Lower lobe of right lung (tissue), 2 donors: Measurements from ENCODE around the gene TTC28. TPM values are rescaled to one million over a fixed set of nuclear protein-coding genes. Genes with fewer than 3 reads are reported as not detected.
A peak's percentile ranks its signal among the peaks of the same experiment; 100 is the strongest.

Source experiments
- ATAC-seq, 2 donors: fragments of 200-7000 bp; cut with Tn5 transposase; one replicate each; pipeline ENCODE4 v1.9.1; 2020 to 2022; ENCODE audit warnings: mild to moderate bottlenecking in 2 of 2, moderate library complexity in 2 of 2
- DNase-seq: peaks from one replicate; pipeline ENCODE4 v3.0.0-alpha.2; 2020
- H3K27ac ChIP-seq: fragments of 200-600 bp; one replicate; pipeline ENCODE4 v1.8.0; 2022
- H3K27me3 ChIP-seq: fragments of 200-600 bp; one replicate; pipeline ENCODE4 v1.8.0; 2022; ENCODE audit warnings: low read depth
- H3K36me3 ChIP-seq: fragments of 200-600 bp; one replicate; pipeline ENCODE4 v1.8.0; 2022; ENCODE audit warnings: mild to moderate bottlenecking
- H3K4me1 ChIP-seq: fragments of 200-600 bp; one replicate; pipeline ENCODE4 v1.8.0; 2022
- H3K4me3 ChIP-seq: fragments of 200-600 bp; one replicate; pipeline ENCODE4 v1.8.0; 2022; ENCODE audit warnings: mild to moderate bottlenecking
- H3K9me3 ChIP-seq: fragments of 200-600 bp; one replicate; pipeline ENCODE4 v1.8.0; 2022
- intact Hi-C: fragments of 100-400 bp; cut with DNase I; formaldehyde crosslinking; loops from one replicate; pipeline ENCODE4 v1.11.0; 2022
- total RNA-seq: library from RNA; stranded (reverse); fragmentation: NEBNext Ultra II Directional; extraction: Animal tissue kit (Norgen Biotek cat#: 25700); gene quantifications from one replicate; pipeline ENCODE4 v1.2.1, GENCODE V29; 2021
- TF ChIP-seq, protein P1 (sequence below): fragments of 200-600 bp; IDR thresholded peaks from one replicate; pipeline ENCODE4 v1.8.0; 2022; ENCODE audit warnings: antibody characterized with exemption, mild to moderate bottlenecking
- donor health status: DM: no; HTN: yes; CAD: no; lungs with severe emphysema.

Gene TTC28
- total RNA-seq, 1 donor from 2014 or later: 39.6 TPM

DNA sequence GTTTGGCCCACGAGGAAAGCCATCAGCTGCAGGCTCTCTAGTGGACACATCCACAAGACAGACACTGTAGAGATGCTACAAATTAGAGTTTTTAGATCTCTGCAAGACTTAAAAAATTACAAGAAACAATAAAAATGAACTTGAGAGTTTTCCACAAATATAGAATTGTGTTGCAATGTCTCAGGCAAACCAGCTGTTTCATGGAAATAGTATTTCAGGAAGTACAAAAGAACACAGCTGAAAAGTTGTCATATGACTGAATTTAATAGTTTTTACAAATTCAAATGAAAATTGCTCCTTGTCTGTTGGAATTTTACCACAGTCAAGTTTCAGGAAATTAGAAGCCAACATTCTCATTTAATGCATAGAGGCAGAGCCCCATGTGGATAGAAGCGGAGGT is 576.0 kb downstream of the TTC28 start:
- TF ChIP-seq, protein P1, sequence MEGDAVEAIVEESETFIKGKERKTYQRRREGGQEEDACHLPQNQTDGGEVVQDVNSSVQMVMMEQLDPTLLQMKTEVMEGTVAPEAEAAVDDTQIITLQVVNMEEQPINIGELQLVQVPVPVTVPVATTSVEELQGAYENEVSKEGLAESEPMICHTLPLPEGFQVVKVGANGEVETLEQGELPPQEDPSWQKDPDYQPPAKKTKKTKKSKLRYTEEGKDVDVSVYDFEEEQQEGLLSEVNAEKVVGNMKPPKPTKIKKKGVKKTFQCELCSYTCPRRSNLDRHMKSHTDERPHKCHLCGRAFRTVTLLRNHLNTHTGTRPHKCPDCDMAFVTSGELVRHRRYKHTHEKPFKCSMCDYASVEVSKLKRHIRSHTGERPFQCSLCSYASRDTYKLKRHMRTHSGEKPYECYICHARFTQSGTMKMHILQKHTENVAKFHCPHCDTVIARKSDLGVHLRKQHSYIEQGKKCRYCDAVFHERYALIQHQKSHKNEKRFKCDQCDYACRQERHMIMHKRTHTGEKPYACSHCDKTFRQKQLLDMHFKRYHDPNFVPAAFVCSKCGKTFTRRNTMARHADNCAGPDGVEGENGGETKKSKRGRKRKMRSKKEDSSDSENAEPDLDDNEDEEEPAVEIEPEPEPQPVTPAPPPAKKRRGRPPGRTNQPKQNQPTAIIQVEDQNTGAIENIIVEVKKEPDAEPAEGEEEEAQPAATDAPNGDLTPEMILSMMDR: no peak
- Histone ChIP-seq H3K27me3 (no peaks in the 10 kb centered on the region), H3K4me1 (peaks cover 10% of the 10 kb centered on the region), H3K4me3 (no peak overlapping the region), H3K27ac (peak overlapping the region; percentile 38), H3K36me3 (peaks cover 43% of the 10 kb centered on the region), H3K9me3 (no peaks in the 10 kb centered on the region)
- no peak for ATAC-seq
- intact Hi-C loops: no loop called here
- DNase-seq: no peak

DNA sequence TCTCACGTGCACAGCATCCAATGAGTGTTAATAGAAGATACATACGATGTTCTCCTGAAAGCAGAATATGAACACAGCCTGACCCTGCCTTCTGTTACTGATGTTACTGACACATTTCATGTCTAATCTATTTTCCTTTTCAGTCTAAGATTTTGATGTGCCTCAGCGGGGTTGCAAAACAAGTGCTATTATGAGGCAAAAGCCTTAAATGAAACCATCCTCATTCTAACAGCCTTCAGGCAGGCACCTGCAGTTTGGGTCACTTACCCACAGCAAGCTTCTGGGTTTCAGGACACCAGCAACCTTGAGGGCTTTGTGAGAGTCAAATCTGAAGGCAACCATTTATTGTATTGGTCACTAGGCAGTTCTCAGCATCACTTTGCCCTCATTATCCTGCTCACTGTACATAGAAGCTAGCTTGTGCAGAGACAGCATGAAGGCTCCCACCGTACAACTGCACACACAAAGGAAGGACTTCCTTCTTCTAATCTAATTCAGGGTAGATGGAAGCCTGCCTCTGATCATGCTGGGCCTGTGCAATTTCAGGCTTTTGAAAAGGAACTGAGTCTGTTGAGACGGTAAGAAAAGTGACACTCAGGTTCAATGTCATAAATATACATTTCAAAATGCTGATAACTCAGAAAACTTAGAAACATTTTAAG is 577.4 kb downstream of the TTC28 start:
- no peaks in the 10 kb centered on the region for H3K27me3 ChIP-seq
- no peak overlapping the region for H3K4me3 ChIP-seq
- TF ChIP-seq, protein P1: no peak
- no peaks in the 10 kb centered on the region for H3K9me3 ChIP-seq
- peaks cover 55% of the 10 kb centered on the region for H3K36me3 ChIP-seq
- no peak for ATAC-seq
- intact Hi-C loops: no loop called here
- peak overlapping the region; percentile 38 for H3K27ac ChIP-seq
- H3K4me1 ChIP-seq: peaks cover 10% of the 10 kb centered on the region
- DNase-seq: no peak

DNA sequence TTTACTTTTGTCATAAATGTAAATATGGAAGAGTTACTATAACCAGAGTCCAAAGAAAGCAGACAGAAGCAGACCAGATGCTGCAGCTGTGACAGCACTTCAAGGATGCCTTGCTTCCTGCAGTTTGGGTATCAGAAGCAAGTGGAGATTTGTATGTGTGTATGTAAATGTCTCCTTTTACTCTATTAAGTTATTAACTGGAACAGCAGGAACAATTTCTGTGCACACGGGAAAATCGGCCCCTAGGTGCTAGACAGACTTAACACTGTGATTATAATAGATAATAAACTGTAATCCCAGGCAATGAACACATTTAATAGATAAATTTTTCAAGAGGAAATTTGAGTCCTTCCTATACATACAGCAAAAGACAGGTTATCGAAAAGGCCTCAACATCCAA is 582.0 kb downstream of the TTC28 start:
- intact Hi-C loops: no loop called here
- DNase-seq (no peak), ATAC-seq (no peak)
- Histone ChIP-seq H3K9me3 (no peaks in the 10 kb centered on the region), H3K4me1 (peaks cover 5% of the 10 kb centered on the region), H3K36me3 (peaks cover 63% of the 10 kb centered on the region), H3K27me3 (no peaks in the 10 kb centered on the region), H3K4me3 (no peak overlapping the region), H3K27ac (no peak overlapping the region)
- TF ChIP-seq, protein P1: no peak

DNA sequence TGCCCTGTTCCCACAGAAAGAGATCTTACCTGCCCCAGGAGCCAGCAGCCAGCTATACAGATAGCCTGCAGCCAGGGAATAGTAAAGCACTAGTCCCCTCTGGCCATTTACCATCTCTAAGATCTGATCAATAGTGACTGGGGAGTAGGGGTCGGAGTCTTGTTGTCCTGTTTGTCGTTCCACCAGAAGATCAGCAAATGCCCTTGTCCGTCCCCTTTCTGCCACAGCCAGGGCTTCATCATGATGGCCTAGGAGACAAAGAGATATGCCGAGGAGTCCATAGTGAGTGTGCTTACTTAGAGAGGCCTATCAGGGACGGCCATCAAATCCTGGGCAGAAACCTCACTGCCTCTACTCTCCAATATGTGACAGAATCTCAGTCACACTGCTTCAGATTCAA is 583.5 kb downstream of the TTC28 start:
- H3K27ac ChIP-seq: no peak overlapping the region
- H3K4me3 ChIP-seq: no peak overlapping the region
- ATAC-seq: no peak
- TF ChIP-seq, protein P1: no peak
- H3K36me3 ChIP-seq: peaks cover 69% of the 10 kb centered on the region
- H3K27me3 ChIP-seq: no peaks in the 10 kb centered on the region
- no peaks in the 10 kb centered on the region for H3K9me3 ChIP-seq
- no peaks in the 10 kb centered on the region for H3K4me1 ChIP-seq
- DNase-seq: no peak
- intact Hi-C loops: no loop called here

DNA sequence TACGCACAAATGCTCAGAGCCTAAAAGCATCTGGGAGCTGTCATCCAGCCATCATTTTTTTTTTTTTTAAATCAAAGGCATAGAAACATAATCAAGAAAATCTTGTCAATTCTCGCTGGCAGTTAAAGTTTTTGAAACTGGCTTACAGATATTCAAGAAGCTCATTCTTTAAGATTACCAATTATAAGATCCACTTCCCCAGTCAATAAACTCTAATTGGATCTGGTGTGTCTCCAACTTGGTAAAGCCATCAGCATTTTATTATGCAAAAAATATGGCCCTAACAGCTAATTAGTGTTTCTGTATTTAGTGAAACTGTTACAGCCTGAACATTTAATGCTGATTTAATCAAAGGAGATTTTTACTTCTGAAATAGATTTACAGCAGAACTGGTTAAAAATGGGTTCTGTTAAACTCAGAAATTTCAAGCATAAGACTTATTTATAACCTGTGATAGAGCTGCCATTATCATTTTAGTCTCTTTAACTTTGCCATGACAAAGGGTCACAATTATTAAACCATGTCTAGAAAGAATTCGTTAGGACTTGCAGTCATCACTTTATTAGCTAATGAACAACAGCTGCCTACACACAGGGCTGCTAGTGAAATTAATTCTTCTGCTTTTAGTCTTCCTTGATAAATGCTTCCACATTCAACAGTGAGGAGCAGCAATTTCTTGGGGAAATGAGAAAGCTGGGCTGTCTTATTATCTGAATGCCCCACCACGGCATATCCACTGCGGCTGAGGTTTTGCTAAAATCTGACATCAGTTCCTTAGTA is 584.1 kb downstream of the TTC28 start:
- peaks cover 68% of the 10 kb centered on the region for H3K36me3 ChIP-seq
- TF ChIP-seq, protein P1: no peak
- intact Hi-C loops: no loop called here

More for the DNA sequence above, 584.1 kb downstream of the TTC28 start:
- Histone ChIP-seq H3K27ac (no peak overlapping the region), H3K4me3 (no peak overlapping the region), H3K4me1 (no peaks in the 10 kb centered on the region), H3K27me3 (no peaks in the 10 kb centered on the region), H3K9me3 (no peaks in the 10 kb centered on the region)
- ATAC-seq (no peak), DNase-seq (no peak)
